GM13977 (cell line): ENCODE results near the gene HES6.
"Not testable (repeated sequence)": the region's sequence is repeated elsewhere in the genome, so short reads cannot be mapped to it uniquely, and the experiment has no call there.

Experiments used
- DNase-seq: peaks from one replicate; pipeline ENCODE4 v3.0.0; 2012; ENCODE audit warnings: low spot score
- CTCF ChIP-seq: IDR thresholded peaks from 2 replicates; pipeline ENCODE4 v1.5.1; 2012; ENCODE audit warnings: mild to moderate bottlenecking, control low read depth; ENCODE audit not compliant: insufficient read depth; ENCODE audit errors: extremely low read depth, missing control alignments
- in situ Hi-C: fragments of 300-500 bp; cut with MboI; formaldehyde crosslinking; loops from one replicate; pipeline ENCODE4 v1.12.0; 2022; ENCODE audit warnings: low sequenced_read_pairs, low pct_unique_long_range_greater_than_20kb, mixed read lengths, inconsistent platforms; ENCODE audit not compliant: unreplicated experiment

The HES6 gene

GRCh38 chr2:238280083-238280825 lies 40.4 kb upstream of the HES6 start:
- in situ Hi-C loops: no loop called here
- TF ChIP-seq CTCF: no peak
- DNase-seq: no peak

GRCh38 chr2:238279324-238279682 lies 39.5 kb upstream of the HES6 start:
- no peak for TF ChIP-seq CTCF
- no peak for DNase-seq
- in situ Hi-C loops: no loop called here

GRCh38 chr2:238278626-238279323 lies 38.9 kb upstream of the HES6 start:
- in situ Hi-C loops: no loop called here
- no peak for DNase-seq
- TF ChIP-seq CTCF: no peak

GRCh38 chr2:238277695-238278094 lies 37.9 kb upstream of the HES6 start:
- in situ Hi-C loops: no loop called here
- DNase-seq: no peak
- TF ChIP-seq CTCF: no peak

- in situ Hi-C loops: no loop called here
- no peak for TF ChIP-seq CTCF
- no peak for DNase-seq
Observed at GRCh38 chr2:238274152-238274865, 34.5 kb upstream of the HES6 start.

GRCh38 chr2:238273433-238273832 lies 33.6 kb upstream of the HES6 start:
- DNase-seq, in situ Hi-C loops: not testable (repeated sequence)

GRCh38 chr2:238272156-238272555 lies 32.3 kb upstream of the HES6 start:
- TF ChIP-seq CTCF: no peak
- in situ Hi-C loops: no loop called here
- DNase-seq: no peak

- in situ Hi-C loops, DNase-seq: not testable (repeated sequence)
Observed at GRCh38 chr2:238271686-238272085, 31.8 kb upstream of the HES6 start.
